Activated CD8-positive, alpha-beta memory T cell treated with anti-CD3 and anti-CD28 coated beads, Interleukin-2, amount 50 U/mL, for 1 hour (primary cell): ENCODE results near the gene FRMD5.
"Not testable (repeated sequence)": the region's sequence is repeated elsewhere in the genome, so short reads cannot be mapped to it uniquely, and the experiment has no call there.

Experiments used
- DNase-seq: peaks from one replicate; pipeline ENCODE4 v3.0.0-alpha.2; 2020; ENCODE audit errors: extremely low read depth

The FRMD5 gene

GRCh38 chr15:44195151-44195740, at the start of gene FRMD5:
Gene FRMD5, minus strand, starts transcription at chr15:44195271.
- DNase-seq, result peak; percentile 60

GRCh38 chr15:44243829-44244228, 48.8 kb upstream of the FRMD5 start:
- DNase-seq, result no peak

- DNase-seq, result no peak
Observed at GRCh38 chr15:44243141-44243540, 48.1 kb upstream of the FRMD5 start.

GRCh38 chr15:44231842-44232241, 36.8 kb upstream of the FRMD5 start:
- no peak for DNase-seq

DNA sequence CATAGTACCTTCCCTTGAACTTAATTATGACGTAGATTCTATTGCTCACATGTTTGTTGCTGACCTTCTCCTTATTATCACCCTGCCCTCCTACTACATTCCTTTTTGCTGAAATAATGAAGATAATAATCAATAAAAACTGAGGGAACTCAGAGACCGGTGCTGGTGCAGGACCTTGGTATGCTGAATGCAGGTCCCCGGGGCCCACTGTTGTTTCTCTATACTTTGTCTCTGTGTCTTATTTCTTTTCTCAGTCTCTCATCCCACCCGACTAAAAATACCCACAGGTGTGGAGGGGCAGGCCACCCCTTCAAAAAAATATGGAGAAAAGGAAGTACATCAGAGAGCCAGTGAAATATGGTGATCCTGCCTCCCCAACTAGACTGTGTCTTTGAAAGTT, 34.2 kb upstream of the FRMD5 start:
- DNase-seq, result not testable (repeated sequence)

- no peak for DNase-seq
Observed at GRCh38 chr15:44227584-44227983, 32.5 kb upstream of the FRMD5 start.

DNA sequence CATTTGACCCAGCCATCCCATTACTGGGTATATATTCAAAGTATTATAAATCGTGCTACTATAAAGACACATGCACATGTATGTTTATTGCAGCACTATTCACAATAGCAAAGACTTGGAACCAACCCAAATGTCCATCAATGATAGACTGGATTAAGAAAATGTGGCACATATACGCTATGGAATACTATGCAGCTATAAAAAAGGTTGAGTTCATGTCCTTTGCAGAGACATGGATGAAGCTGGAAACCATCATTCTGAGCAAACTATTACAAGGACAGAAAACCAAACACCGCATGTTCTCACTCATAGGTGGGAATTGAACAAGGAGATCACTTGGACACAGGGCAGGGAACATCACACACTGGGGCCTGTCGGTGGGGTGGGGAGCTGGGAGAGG, 31.9 kb upstream of the FRMD5 start:
- not testable (repeated sequence) for DNase-seq

DNA sequence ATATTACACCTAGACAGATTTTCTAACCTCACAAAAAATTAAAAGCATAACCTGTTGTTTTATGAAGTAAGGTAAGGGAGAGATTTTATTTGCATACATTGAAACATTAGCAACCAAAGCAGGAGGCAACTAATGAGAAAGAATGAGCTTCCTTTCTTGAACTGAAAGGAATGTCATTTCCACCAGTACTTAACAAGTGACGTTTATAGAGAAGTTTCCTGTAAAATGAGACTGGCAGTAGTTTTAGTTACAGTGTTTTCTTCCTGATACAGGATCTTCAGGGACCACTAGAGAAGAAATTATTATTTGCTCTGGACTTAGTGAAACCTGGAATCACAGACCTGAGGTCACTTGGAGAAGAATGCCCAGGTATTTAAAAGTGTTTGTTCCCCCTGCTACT, 27.4 kb upstream of the FRMD5 start:
- no peak for DNase-seq

DNA sequence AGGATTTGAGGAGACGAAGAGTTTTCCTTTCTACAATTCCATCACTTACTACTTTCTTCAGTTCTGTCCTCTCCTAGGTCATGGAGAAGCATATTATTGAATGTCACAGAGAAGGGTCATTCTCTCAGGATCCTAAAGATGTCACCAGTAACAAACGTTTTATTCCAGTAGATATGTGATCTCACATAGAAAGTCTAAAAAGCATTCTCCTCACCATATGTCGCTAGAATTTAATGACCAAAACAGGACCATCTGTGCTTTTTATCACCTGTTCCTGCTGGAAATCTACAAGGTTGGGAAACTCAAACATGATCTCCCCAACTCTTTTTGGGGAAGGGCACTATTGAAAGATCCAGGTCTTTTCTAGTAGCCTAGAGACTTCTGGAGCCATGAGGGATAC, 24.0 kb upstream of the FRMD5 start:
- DNase-seq, result no peak

GRCh38 chr15:44216958-44217357, 21.9 kb upstream of the FRMD5 start:
- no peak for DNase-seq

- no peak for DNase-seq
Observed at GRCh38 chr15:44215594-44215993, 20.5 kb upstream of the FRMD5 start.

DNA sequence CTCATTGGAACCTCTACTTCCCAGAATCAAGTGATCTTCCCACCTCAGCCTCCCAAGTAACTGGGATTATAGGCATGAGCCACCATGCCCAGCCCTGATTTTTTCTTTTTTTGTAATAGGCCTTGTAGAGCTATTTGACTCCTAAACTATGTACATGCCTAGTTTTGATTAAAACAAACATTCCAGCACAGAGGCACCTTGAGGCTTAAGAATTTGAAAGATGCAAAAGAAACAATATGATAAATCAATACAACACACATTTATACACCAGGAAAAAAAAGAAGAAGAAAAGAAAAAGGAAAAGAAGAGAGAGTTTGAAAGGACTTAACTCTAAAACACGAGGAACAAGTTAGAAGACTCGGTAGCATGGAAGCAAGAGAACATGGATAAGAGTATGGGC, 13.9 kb upstream of the FRMD5 start:
- no peak for DNase-seq

- DNase-seq, result no peak
Observed at GRCh38 chr15:44207643-44208042, 12.6 kb upstream of the FRMD5 start.

DNA sequence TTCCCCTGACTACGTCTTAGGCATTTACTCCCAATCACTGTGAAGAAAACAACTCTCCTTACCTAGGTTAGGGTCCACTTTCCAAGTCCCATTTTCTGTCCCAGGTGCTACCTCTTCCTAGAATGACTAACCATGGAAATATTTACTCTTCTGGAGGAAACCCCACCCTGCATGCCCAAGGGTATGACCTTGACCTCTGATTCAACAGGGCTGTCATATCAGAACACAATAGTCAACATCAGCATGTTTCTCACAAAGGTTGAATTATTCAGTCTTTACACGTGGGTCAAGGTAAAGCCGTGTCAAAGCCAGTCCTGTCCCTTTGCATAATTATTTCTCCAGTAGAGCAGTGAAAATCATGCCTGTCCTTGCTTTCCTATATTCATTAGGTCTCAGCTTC, 4.3 kb upstream of the FRMD5 start:
- no peak for DNase-seq

GRCh38 chr15:44194323-44195150, 534 bp downstream of the FRMD5 start:
- no peak for DNase-seq

DNA sequence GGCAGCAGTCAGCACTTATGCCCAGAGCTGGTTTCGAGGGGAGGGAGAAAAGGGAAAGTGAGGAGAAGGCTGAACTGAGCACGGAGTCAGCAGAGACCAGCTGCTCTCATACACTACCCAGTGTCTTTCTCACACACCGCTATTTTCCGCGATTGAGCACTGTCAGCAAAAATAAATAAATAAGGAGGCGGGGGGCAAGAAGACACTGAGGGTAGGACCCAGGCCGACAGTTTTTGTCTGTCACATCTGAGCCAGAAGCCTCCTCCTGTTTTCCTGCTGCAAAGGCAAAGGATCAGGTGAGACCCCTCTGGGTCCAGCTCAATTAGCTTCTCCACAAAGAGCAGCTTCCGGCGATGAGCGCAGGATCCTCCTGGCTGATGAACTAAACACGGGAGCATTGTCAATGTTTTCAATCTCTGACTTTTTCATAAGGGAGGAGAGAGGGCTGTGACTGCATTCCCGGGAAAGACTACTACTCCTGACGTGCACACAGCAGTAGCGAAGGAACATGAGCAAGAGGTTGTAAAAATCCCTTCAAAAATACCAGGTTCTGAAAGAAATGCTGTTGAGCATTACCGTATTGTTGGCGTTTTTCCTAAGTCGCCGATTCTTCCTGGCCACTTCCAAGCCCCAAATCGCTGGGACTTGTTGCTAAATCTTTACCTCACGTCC, 1.3 kb downstream of the FRMD5 start:
- DNase-seq, result no peak

DNA sequence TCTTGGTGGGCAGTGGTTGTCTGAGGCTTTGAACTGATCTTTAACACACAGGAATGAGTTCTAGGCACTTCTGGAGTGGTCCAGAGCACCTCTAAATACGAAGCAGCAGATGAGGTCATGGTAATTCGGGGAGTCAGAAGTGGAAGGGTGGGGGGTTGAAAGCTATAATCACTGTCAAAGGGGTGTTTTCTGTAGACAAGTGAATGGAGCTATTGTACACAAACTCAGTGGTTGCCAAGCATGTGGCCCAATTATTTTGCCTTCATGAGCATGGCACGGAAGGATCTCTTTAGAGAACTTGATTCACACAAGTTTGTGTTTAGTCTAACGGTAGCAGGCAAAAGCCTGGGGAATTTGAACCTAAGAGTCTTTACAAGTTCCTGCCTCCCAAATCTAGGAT, 6.3 kb downstream of the FRMD5 start:
- DNase-seq, result no peak

DNA sequence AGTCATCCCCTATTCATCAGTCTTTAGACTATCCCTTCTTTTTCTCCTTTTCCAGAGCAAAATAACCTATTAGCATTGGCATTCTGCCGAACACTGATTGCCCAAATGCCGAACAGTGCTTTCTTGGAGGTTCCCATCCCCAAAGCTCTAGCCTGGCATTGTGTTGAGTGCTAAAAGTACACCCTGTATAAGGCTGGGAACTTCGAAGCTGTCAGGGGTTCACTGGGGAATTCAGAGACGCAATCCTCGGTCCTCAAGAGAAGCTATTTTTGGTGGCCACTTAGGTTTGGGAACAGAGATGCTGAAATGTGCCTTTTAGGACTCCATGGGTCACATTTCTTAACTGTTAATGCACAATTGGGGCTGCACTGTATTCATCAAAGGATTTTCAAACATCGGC, 8.4 kb downstream of the FRMD5 start:
- no peak for DNase-seq

GRCh38 chr15:44183363-44183762, 11.7 kb downstream of the FRMD5 start:
- no peak for DNase-seq

DNA sequence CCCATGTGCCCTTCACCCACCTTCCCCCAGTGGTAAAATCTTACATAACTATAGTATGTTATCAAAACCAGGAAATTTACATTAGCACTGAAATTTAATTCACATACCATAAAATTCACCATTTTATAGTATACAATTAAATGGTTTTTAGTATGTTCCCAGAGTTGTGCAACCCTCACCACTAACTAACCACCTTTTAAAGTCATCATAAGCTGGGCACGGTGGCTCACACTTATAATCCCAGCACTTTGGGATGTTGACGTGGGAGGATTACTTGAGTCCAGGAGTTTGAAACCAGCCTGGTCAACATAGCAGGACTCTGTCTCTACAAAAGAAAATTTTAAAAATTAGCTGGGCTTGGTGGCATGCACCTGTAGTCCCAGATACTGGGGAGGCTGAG, 13.7 kb downstream of the FRMD5 start:
- no peak for DNase-seq

DNA sequence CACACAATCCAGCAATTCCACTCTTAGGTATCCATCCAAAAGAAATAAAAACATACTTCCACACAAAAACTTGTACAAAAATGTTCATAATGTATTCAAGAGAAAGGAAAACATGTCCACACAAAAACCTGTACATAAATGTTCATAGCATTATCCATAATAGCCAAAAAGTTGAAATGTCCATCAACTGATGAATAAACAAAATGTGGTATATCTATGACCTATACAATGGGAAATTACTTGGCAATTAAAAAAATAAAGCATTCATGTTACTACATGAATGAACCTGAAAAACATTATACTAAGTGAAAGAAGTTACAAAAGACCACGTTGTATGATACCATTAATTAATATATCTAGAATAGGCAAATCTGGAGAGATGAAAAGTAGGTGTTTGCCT, 17.9 kb downstream of the FRMD5 start:
- DNase-seq, result no peak

DNA sequence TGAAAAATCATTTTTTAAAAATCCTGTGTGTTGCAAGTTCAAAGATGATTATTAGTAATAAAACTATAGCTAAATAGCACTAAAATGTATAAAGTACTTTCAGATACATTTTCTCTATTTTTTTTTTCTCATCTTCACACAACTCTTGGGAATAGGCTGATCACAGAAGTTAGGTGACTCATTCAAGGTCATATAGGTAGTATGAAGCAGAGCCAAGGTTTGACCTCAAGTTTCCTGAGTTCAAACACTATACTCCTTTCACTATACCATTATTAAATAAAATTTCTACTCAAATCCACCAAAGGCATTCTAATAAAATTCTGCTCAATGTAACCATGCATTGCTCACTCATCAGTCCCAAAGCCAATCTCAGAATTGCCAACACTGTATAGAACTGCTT, 21.3 kb downstream of the FRMD5 start:
- no peak for DNase-seq

GRCh38 chr15:44163370-44163769, 31.7 kb downstream of the FRMD5 start:
- no peak for DNase-seq
